Measurements from ENCODE around the gene ARHGEF16. TPM values are rescaled to one million over a fixed set of nuclear protein-coding genes. Genes with fewer than 3 reads are reported as not detected.

The ARHGEF16 gene
- total and polyA plus RNA-seq, 8 donors, result 14.6 to 149 (median 39.2) TPM

- WGBS, 5 donors, result 53 to 61% (median 54%) methylated on average over 19 to 20 of the region's 20 CpGs
- H3K27ac ChIP-seq, result no peak overlapping the region
- H3K27me3 ChIP-seq, result peaks cover 0 to 64% (median 4%) of the 10 kb centered on the region in 3 donors
These were observed 13.6 kb upstream of the ARHGEF16 start for GRCh38 chr1:3440711-3441409.

GRCh38 chr1:3441410-3441847 lies 13.0 kb upstream of the ARHGEF16 start:
- Histone ChIP-seq H3K27ac (no peak overlapping the region), H3K9me3 (peaks cover 0 to 5% (median 1%) of the 10 kb centered on the region in 4 donors), H3K4me3 (no peak overlapping the region), H3K36me3 (no peaks in the 10 kb centered on the region), H3K27me3 (peaks cover 0 to 64% (median 4%) of the 10 kb centered on the region in 3 donors), H3K4me1 (no peaks in the 10 kb centered on the region)
- no peak for DNase-seq
- WGBS, 5 donors, result 52 to 75% (median 64%) methylated on average over 8 of the region's 8 CpGs
- intact Hi-C loops (cut with DNase I; ENCODE audit: low total_unique reads), result no loop called here
- TF ChIP-seq CTCF (IDR thresholded peaks at IDR 0.05) (no peak), POLR2A (IDR thresholded peaks at IDR 0.05) (no peak), EP300 (IDR thresholded peaks at IDR 0.05) (no peak), POLR2AphosphoS5 (IDR thresholded peaks at IDR 0.05) (no peak)

More at GRCh38 chr1:3440711-3441409, 13.6 kb upstream of the ARHGEF16 start:
- no peak for TF ChIP-seq POLR2A (IDR thresholded peaks at IDR 0.05)
- no peak for TF ChIP-seq EP300 (IDR thresholded peaks at IDR 0.05)
- intact Hi-C loops (cut with DNase I; ENCODE audit: low total_unique reads), result no loop called here
- Histone ChIP-seq H3K9me3 (peaks cover 0 to 4% (median 0%) of the 10 kb centered on the region in 4 donors), H3K36me3 (no peaks in the 10 kb centered on the region), H3K4me1 (no peaks in the 10 kb centered on the region), H3K4me3 (no peak overlapping the region)
- DNase-seq, result no peak

GRCh38 chr1:3441880-3442279 lies 12.6 kb upstream of the ARHGEF16 start:
- Histone ChIP-seq H3K36me3 (no peaks in the 10 kb centered on the region), H3K9me3 (peaks cover 0 to 5% (median 2%) of the 10 kb centered on the region in 4 donors), H3K4me1 (no peaks in the 10 kb centered on the region), H3K27ac (no peak overlapping the region), H3K27me3 (peaks cover 0 to 62% (median 4%) of the 10 kb centered on the region in 3 donors), H3K4me3 (no peak overlapping the region)
- intact Hi-C loops (cut with DNase I; ENCODE audit: low total_unique reads), result no loop called here
- DNase-seq, result no peak
- no peak for TF ChIP-seq POLR2AphosphoS5 (IDR thresholded peaks at IDR 0.05)
- 78 to 90% (median 87%) methylated on average over 6 to 8 of the region's 8 CpGs for WGBS, 5 donors

GRCh38 chr1:3442331-3442730 lies 12.1 kb upstream of the ARHGEF16 start:
- intact Hi-C loops (cut with DNase I; ENCODE audit: low total_unique reads), result no loop called here
- Histone ChIP-seq H3K4me3 (no peak overlapping the region), H3K9me3 (peaks cover 0 to 5% (median 2%) of the 10 kb centered on the region in 4 donors), H3K27me3 (peaks cover 0 to 57% (median 4%) of the 10 kb centered on the region in 3 donors), H3K4me1 (no peaks in the 10 kb centered on the region), H3K27ac (no peak overlapping the region), H3K36me3 (no peaks in the 10 kb centered on the region)
- 74 to 91% (median 81%) methylated on average over 10 to 13 of the region's 13 CpGs for WGBS, 5 donors
- no peak for TF ChIP-seq POLR2A (IDR thresholded peaks at IDR 0.05)
- no peak for TF ChIP-seq POLR2AphosphoS5 (IDR thresholded peaks at IDR 0.05)
- TF ChIP-seq EP300 (IDR thresholded peaks at IDR 0.05), result no peak
- no peak for TF ChIP-seq CTCF (IDR thresholded peaks at IDR 0.05)
- no peak for DNase-seq

GRCh38 chr1:3442901-3443300 lies 11.6 kb upstream of the ARHGEF16 start:
- TF ChIP-seq POLR2A (IDR thresholded peaks at IDR 0.05), result no peak
- no peak for TF ChIP-seq EP300 (IDR thresholded peaks at IDR 0.05)
- TF ChIP-seq CTCF (IDR thresholded peaks at IDR 0.05), result no peak
- no peak for TF ChIP-seq POLR2AphosphoS5 (IDR thresholded peaks at IDR 0.05)
- intact Hi-C loops (cut with DNase I; ENCODE audit: low total_unique reads), result no loop called here
- Histone ChIP-seq H3K27me3 (peaks cover 0 to 55% (median 4%) of the 10 kb centered on the region in 3 donors), H3K9me3 (peaks cover 0 to 9% (median 3%) of the 10 kb centered on the region in 4 donors), H3K36me3 (no peaks in the 10 kb centered on the region), H3K4me1 (no peaks in the 10 kb centered on the region), H3K27ac (no peak overlapping the region), H3K4me3 (no peak overlapping the region)
- no peak for DNase-seq
- WGBS, 5 donors, result 83 to 90% (median 86%) methylated on average over 12 of the region's 12 CpGs
